Naive thymus-derived CD4-positive, alpha-beta T cell (primary cell): ENCODE results near the gene WNT11. TPM values are rescaled to one million over a fixed set of nuclear protein-coding genes. Genes with fewer than 3 reads are reported as not detected.
"Not testable (repeated sequence)": the region's sequence is repeated elsewhere in the genome, so short reads cannot be mapped to it uniquely, and the experiment has no call there.

ENCODE experiments used
- ATAC-seq: fragments of 150-1000 bp; cut with Tn5 transposase; 2 replicates; pipeline ENCODE4 v1.10.0; 2021; ENCODE audit warnings: mild to moderate bottlenecking, moderate library complexity
- CTCF ChIA-PET: fragments of 350-600 bp; sonication (Branson Sonifier 250); formaldehyde crosslinking; loops from one replicate; lab custom pipeline; 2021; ENCODE audit warnings: antibody characterized with exemption; lab: Charles Lee
- POLR2A ChIA-PET: fragments of 350-600 bp; sonication (Branson Sonifier 250); formaldehyde crosslinking; loops from one replicate; lab custom pipeline; 2021; ENCODE audit warnings: antibody characterized with exemption, inconsistent platforms; lab: Charles Lee
- DNase-seq, 9 donors: peaks; one replicate each; pipeline versions ENCODE4 v3.0.0 to v3.0.0-alpha.2; 2020 to 2022; ENCODE audit warnings: mixed read lengths in 1 of 9
- H3K27ac ChIP-seq: one replicate; pipeline ENCODE4 v1.7.0; 2013; ENCODE audit warnings: mild to moderate bottlenecking, low read depth, low read length, moderate library complexity
- H3K27me3 ChIP-seq, 2 donors: one replicate each; pipeline ENCODE4 v1.7.0; 2013; ENCODE audit warnings: low read length in 2 of 2, mild to moderate bottlenecking in 2 of 2, moderate library complexity in 2 of 2; ENCODE audit not compliant: control insufficient read depth in 2 of 2, insufficient read depth in 2 of 2
- H3K36me3 ChIP-seq, 3 experiments: 1 replicate in 2 of 3; 2 replicates in 1 of 3; pipeline ENCODE4 v1.7.0; 2013; ENCODE audit warnings: low read length in 3 of 3, mild to moderate bottlenecking in 3 of 3, moderate library complexity in 1 of 3; ENCODE audit not compliant: insufficient read depth in 3 of 3, control insufficient read depth in 2 of 3
- H3K4me1 ChIP-seq, 2 donors: one replicate each; pipeline ENCODE4 v1.7.0; 2013; ENCODE audit warnings: low read length in 2 of 2, mild to moderate bottlenecking in 2 of 2, moderate library complexity in 1 of 2; ENCODE audit not compliant: control insufficient read depth in 2 of 2, insufficient read depth in 2 of 2
- H3K4me3 ChIP-seq: 2 replicates; pipeline ENCODE4 v1.7.0; 2013; ENCODE audit warnings: mild to moderate bottlenecking, low read length
- H3K9me3 ChIP-seq, 3 experiments: 1 replicate in 2 of 3; 2 replicates in 1 of 3; pipeline ENCODE4 v1.7.0; 2013; ENCODE audit warnings: low read length in 3 of 3; ENCODE audit not compliant: control insufficient read depth in 2 of 3
- H3K27ac Mint-ChIP-seq, 9 donors: one replicate each; pipeline ENCODE4 v1.8.0; 2020 to 2022; ENCODE audit warnings: mixed read lengths in 9 of 9, mild to moderate bottlenecking in 8 of 9, moderate library complexity in 5 of 9, inconsistent platforms in 2 of 9
- H3K27me3 Mint-ChIP-seq, 5 donors: one replicate each; pipeline ENCODE4 v1.8.0; 2021 to 2022; ENCODE audit warnings: mixed read lengths in 5 of 5, mild to moderate bottlenecking in 1 of 5
- H3K36me3 Mint-ChIP-seq, 5 donors: one replicate each; pipeline ENCODE4 v1.8.0; 2020 to 2022; ENCODE audit warnings: mixed read lengths in 5 of 5, mild to moderate bottlenecking in 3 of 5, inconsistent platforms in 1 of 5
- H3K4me1 Mint-ChIP-seq, 7 donors: one replicate each; pipeline ENCODE4 v1.8.0; 2020 to 2022; ENCODE audit warnings: mixed read lengths in 7 of 7, mild to moderate bottlenecking in 3 of 7, inconsistent platforms in 1 of 7
- H3K4me3 Mint-ChIP-seq, 10 donors: one replicate each; pipeline ENCODE4 v1.8.0; 2020 to 2022; ENCODE audit warnings: mild to moderate bottlenecking in 10 of 10, mixed read lengths in 10 of 10, moderate library complexity in 6 of 10, inconsistent platforms in 2 of 10
- H3K9me3 Mint-ChIP-seq, 11 donors: one replicate each; pipeline ENCODE4 v1.8.0; 2020 to 2022; ENCODE audit warnings: mixed read lengths in 11 of 11, mild to moderate bottlenecking in 4 of 11, inconsistent platforms in 1 of 11, moderate library complexity in 1 of 11
- intact Hi-C, 2 donors: fragments of 100-400 bp; cut with micrococcal nuclease; formaldehyde crosslinking; loops; one replicate each; pipeline ENCODE4 v1.15.1; 2023
- polyA plus RNA-seq, 2 donors: library from polyadenylated mRNA; unstranded; fragments of 300-500 nt; fragmentation: Illumina TruSeq; gene quantifications; one replicate each; pipeline ENCODE4 v1.2.3, GENCODE V29; 2021
- total RNA-seq, 6 experiments: library from RNA in 5 of 6; stranded (reverse) in 5 of 6; gene quantifications; 1 replicate in 5 of 6; 2 replicates in 1 of 6; pipeline ENCODE4 v1.2.3 and lab custom pipeline; 2021 to 2026

WNT11 gene
- total and polyA plus RNA-seq, 7 experiments from 2014 or later: 0.16 to 0.45 (median 0.27) TPM; not detected in 4

DNA sequence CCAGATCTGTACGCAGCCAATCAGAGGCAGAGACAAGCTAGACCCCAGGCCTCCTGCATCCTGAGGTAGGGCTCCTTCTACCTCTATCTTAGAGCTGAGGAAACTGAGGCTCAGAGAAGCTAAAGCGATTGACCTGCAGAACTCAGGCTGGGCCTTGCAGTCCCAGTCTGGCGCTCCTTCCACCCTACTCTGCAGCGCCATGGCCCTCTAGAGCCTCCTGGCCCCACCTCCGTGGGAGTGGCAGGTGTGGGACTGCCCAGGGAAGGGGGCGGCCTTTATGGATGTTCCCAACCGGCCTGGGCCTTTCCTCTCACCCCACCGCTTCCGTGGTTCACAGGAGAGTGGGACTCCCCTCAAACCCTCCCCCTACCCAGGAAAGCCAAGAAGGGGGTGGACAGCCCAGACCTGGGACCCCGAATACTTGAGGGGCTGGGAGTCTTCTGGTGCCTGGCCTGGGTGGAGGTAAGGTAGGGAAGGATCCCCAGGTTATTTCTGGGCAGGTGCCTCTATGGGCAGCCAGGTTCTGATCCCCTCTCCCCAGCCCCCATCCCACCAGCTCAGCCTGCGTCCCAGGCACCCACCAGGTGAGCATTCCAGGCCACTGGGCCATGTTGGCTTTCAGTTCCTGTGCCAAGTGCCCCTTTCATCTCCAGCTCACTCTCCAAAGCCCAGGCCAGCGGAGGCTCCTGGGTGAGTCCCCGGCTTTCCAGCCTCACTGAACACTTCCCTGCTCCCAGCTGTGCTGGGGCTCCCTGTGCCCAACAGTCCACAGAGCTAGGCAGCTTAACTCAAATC is 3.0 kb downstream of the WNT11 start:
- POLR2A ChIA-PET: no interaction called here

GRCh38 chr11:76201672-76202412 is 4.5 kb downstream of the WNT11 start:
- H3K27me3 ChIP-seq: peaks cover 0 to 10% of the 10 kb centered on the region in 2 donors
- H3K36me3 ChIP-seq: no peaks in the 10 kb centered on the region
- H3K4me3 ChIP-seq: no peak overlapping the region
- DNase-seq: no peak
- Mint-ChIP-seq H3K4me1 (peaks cover 4 to 13% (median 9%) of the 10 kb centered on the region in 7 donors), H3K9me3 (no peaks in the 10 kb centered on the region), H3K27me3 (peaks cover 24 to 38% (median 32%) of the 10 kb centered on the region in 5 donors), H3K27ac (no peak overlapping the region), H3K4me3 (no peak overlapping the region), H3K36me3 (no peaks in the 10 kb centered on the region)
- peaks cover 0 to 4% of the 10 kb centered on the region in 2 donors for H3K4me1 ChIP-seq
- H3K9me3 ChIP-seq: no peaks in the 10 kb centered on the region
- ChIA-PET POLR2A (no interaction called here), CTCF (no interaction called here)
- no peak for ATAC-seq
- H3K27ac ChIP-seq: no peak overlapping the region
- intact Hi-C loops: no loop called here

More for the DNA sequence above, 3.0 kb downstream of the WNT11 start:
- peaks cover 7 to 16% of the 10 kb centered on the region in 2 donors for H3K4me1 ChIP-seq
- no peak overlapping the region for H3K27ac Mint-ChIP-seq
- peaks cover 6 to 23% (median 16%) of the 10 kb centered on the region in 7 donors for H3K4me1 Mint-ChIP-seq
- no peak overlapping the region for H3K4me3 Mint-ChIP-seq
- H3K27ac ChIP-seq: no peak overlapping the region
- H3K27me3 Mint-ChIP-seq: peaks cover 31 to 47% (median 32%) of the 10 kb centered on the region in 5 donors
- H3K9me3 ChIP-seq: no peaks in the 10 kb centered on the region
- no peaks in the 10 kb centered on the region for H3K36me3 Mint-ChIP-seq
- CTCF ChIA-PET: no interaction called here
- ATAC-seq (no peak), DNase-seq (no peak)
- peaks cover 0 to 12% of the 10 kb centered on the region in 2 donors for H3K27me3 ChIP-seq
- no peaks in the 10 kb centered on the region for H3K36me3 ChIP-seq
- no peak overlapping the region for H3K4me3 ChIP-seq
- intact Hi-C loops: no loop called here
- no peaks in the 10 kb centered on the region for H3K9me3 Mint-ChIP-seq

DNA sequence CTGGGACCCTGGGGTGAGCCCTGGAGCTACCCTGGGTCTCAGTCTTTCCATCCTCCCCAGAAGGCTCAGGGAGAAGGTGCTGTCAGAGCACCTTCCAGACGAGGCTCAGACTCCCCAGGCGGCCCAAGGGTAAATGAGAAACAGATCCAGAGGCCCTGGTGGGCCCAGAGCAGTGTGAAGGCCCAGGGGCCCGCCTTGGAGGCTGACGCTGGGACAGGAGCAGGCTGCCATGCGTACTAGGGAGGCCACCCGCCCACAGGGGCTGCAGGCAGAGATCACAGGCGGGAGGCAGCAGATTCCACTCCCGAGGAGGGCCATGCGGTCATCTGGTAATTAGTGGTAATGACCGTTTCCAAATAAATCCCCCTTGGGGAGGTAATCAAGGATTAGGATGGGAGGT is 5.2 kb downstream of the WNT11 start:
- Histone ChIP-seq H3K27ac (no peak overlapping the region), H3K4me1 (no peaks in the 10 kb centered on the region), H3K36me3 (no peaks in the 10 kb centered on the region), H3K4me3 (no peak overlapping the region), H3K27me3 (peaks cover 0 to 5% of the 10 kb centered on the region in 2 donors), H3K9me3 (no peaks in the 10 kb centered on the region)
- no peak for ATAC-seq
- peaks cover 23 to 36% (median 29%) of the 10 kb centered on the region in 5 donors for H3K27me3 Mint-ChIP-seq
- H3K36me3 Mint-ChIP-seq: no peaks in the 10 kb centered on the region
- H3K4me3 Mint-ChIP-seq: no peak overlapping the region
- CTCF ChIA-PET: no interaction called here
- H3K27ac Mint-ChIP-seq: no peak overlapping the region
- DNase-seq: no peak
- no peaks in the 10 kb centered on the region for H3K9me3 Mint-ChIP-seq
- POLR2A ChIA-PET: no interaction called here
- H3K4me1 Mint-ChIP-seq: peaks cover 3 to 8% (median 6%) of the 10 kb centered on the region in 7 donors
- intact Hi-C loops: no loop called here

- intact Hi-C loops: no loop called here
- Histone ChIP-seq H3K4me1 (no peaks in the 10 kb centered on the region), H3K27ac (no peak overlapping the region), H3K27me3 (no peaks in the 10 kb centered on the region), H3K4me3 (no peak overlapping the region), H3K36me3 (no peaks in the 10 kb centered on the region), H3K9me3 (no peaks in the 10 kb centered on the region)
- ChIA-PET POLR2A (no interaction called here), CTCF (no interaction called here)
- Mint-ChIP-seq H3K4me1 (peaks cover 0 to 3% (median 0%) of the 10 kb centered on the region in 7 donors), H3K27me3 (peaks cover 16 to 28% (median 21%) of the 10 kb centered on the region in 5 donors), H3K4me3 (peak overlapping the region in 1 of 10 donors; percentile 16), H3K27ac (no peak overlapping the region), H3K9me3 (no peaks in the 10 kb centered on the region), H3K36me3 (no peaks in the 10 kb centered on the region)
- DNase-seq: no peak
- peak; percentile 19 for ATAC-seq
Observed at GRCh38 chr11:76200006-76200940, 6.0 kb downstream of the WNT11 start.

- H3K9me3 Mint-ChIP-seq, POLR2A ChIA-PET, H3K4me3 ChIP-seq, H3K27ac ChIP-seq, H3K36me3 Mint-ChIP-seq, ATAC-seq, intact Hi-C loops, H3K4me3 Mint-ChIP-seq, DNase-seq, H3K4me1 Mint-ChIP-seq, H3K36me3 ChIP-seq, H3K4me1 ChIP-seq, H3K27ac Mint-ChIP-seq, H3K27me3 ChIP-seq, H3K9me3 ChIP-seq: not testable (repeated sequence)
- peaks cover under 1 to 12% (median 5%) of the 10 kb centered on the region in 5 donors for H3K27me3 Mint-ChIP-seq
- CTCF ChIA-PET: interaction anchor here (1.8 kb wide), 1 partner anchor 9 kb away, joined by 10 read pairs; no protein-coding TSS in a partner anchor
Observed at GRCh38 chr11:76198691-76199090, 7.6 kb downstream of the WNT11 start.

DNA sequence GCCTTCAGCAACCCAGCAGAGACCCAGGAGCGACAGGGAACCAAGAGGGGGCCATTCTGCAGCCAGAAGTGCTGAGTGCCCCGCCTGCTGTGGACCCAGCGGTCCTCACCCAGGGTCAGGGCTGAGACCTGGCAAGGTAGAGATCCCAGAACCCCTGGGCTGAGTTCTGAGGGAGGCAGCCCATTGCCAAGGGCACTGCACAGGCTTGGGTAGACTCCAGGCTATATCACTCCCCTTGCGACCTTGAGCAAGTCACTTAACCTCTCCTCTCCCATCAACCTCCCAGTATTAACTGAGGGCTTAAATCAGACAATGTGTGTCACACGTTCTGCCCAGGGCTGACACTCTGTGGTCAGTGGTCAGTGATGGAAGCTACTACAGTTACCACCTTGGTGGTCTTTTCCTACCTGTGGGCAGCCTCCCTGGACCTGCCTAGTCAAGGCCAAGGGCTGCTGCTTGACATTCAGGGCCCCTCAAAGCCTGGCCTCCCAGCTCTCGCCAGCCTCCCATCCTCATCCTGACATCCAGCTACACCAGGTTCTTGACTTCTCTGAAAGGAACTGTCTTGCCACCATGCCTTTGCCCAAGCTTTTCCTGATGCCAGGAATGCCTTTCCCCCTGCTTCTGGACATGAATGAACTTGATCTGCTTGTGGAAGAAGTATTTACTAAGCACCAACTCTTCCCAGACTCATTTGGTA is 8.2 kb downstream of the WNT11 start:
- no peaks in the 10 kb centered on the region for H3K4me1 ChIP-seq
- H3K4me3 ChIP-seq: no peak overlapping the region
- no peak for ATAC-seq
- intact Hi-C loops: no loop called here
- Mint-ChIP-seq H3K4me3 (no peak overlapping the region), H3K9me3 (no peaks in the 10 kb centered on the region), H3K4me1 (peaks cover 0 to 2% (median 0%) of the 10 kb centered on the region in 7 donors), H3K27me3 (peaks cover 0 to 11% (median 4%) of the 10 kb centered on the region in 5 donors), H3K36me3 (no peaks in the 10 kb centered on the region), H3K27ac (no peak overlapping the region)
- no peaks in the 10 kb centered on the region for H3K36me3 ChIP-seq
- H3K27ac ChIP-seq: no peak overlapping the region
- CTCF ChIA-PET: interaction anchor here (1.8 kb wide), 1 partner anchor 10 kb away, joined by 10 read pairs; no protein-coding TSS in a partner anchor
- POLR2A ChIA-PET: no interaction called here
- no peaks in the 10 kb centered on the region for H3K9me3 ChIP-seq
- no peak for DNase-seq
- no peaks in the 10 kb centered on the region for H3K27me3 ChIP-seq
